H9 (cell line): ENCODE data around the gene PDE4A. TPM values are rescaled to one million over a fixed set of nuclear protein-coding genes. Genes with fewer than 3 reads are reported as not detected.

Experiments
- DNase-seq: peaks from one replicate; pipeline ENCODE4 v3.0.0-alpha.2; 2017
- H2AFZ ChIP-seq: one replicate; pipeline ENCODE4 v1.6.1; 2013; ENCODE audit warnings: mild to moderate bottlenecking, low read length, control low read depth, moderate library complexity
- H2AK5ac ChIP-seq: 2 replicates; pipeline ENCODE4 v1.6.1; 2013; ENCODE audit warnings: low read length, control low read depth, mixed read lengths; ENCODE audit not compliant: insufficient read length
- H2BK120ac ChIP-seq: one replicate; pipeline ENCODE4 v1.6.1; 2013; ENCODE audit warnings: low read depth, mild to moderate bottlenecking, low read length, control low read depth, inconsistent platforms; ENCODE audit not compliant: poor library complexity, severe bottlenecking
- H2BK12ac ChIP-seq: 2 replicates; pipeline ENCODE4 v1.6.1; 2013; ENCODE audit warnings: low read length, control low read depth, mixed read lengths, low read depth; ENCODE audit not compliant: insufficient read length
- H2BK15ac ChIP-seq: 2 replicates; pipeline ENCODE4 v1.6.1; 2013; ENCODE audit warnings: low read depth, low read length, control low read depth
- H2BK20ac ChIP-seq: one replicate; pipeline ENCODE4 v1.6.1; 2013; ENCODE audit warnings: low read depth, mild to moderate bottlenecking, low read length, control low read depth, inconsistent platforms; ENCODE audit not compliant: poor library complexity, severe bottlenecking
- H2BK5ac ChIP-seq: 2 replicates; pipeline ENCODE4 v1.6.1; 2013; ENCODE audit warnings: low read length, control low read depth, mixed read lengths; ENCODE audit not compliant: insufficient read length
- H3K14ac ChIP-seq: 2 replicates; pipeline ENCODE4 v1.6.1; 2013; ENCODE audit warnings: low read length, control low read depth; ENCODE audit not compliant: insufficient read depth
- H3K18ac ChIP-seq: 2 replicates; pipeline ENCODE4 v1.6.1; 2013; ENCODE audit warnings: low read depth, mild to moderate bottlenecking, mixed read lengths, low read length, control low read depth; ENCODE audit not compliant: insufficient read length
- H3K23ac ChIP-seq: 2 replicates; pipeline ENCODE4 v1.6.1; 2013; ENCODE audit warnings: low read length, control low read depth, mixed read lengths, low read depth; ENCODE audit not compliant: insufficient read length
- H3K23me2 ChIP-seq: 2 replicates; pipeline ENCODE4 v1.6.1; 2013; ENCODE audit warnings: low read depth, mild to moderate bottlenecking, mixed read lengths, low read length, control low read depth; ENCODE audit not compliant: insufficient read length, poor library complexity, severe bottlenecking
- H3K27ac ChIP-seq: 2 replicates; pipeline ENCODE4 v1.5.1; 2013; ENCODE audit warnings: low read length, control low read depth, mixed read lengths, low read depth; ENCODE audit not compliant: insufficient read length
- H3K27me3 ChIP-seq: 2 replicates; pipeline ENCODE4 v1.6.1; 2013; ENCODE audit warnings: low read length, control low read depth, inconsistent platforms; ENCODE audit not compliant: insufficient read depth
- H3K4ac ChIP-seq: 2 replicates; pipeline ENCODE4 v1.6.1; 2013; ENCODE audit warnings: low read depth, mild to moderate bottlenecking, control low read depth, inconsistent platforms, low read length, moderate library complexity
- H3K4me1 ChIP-seq: 2 replicates; pipeline ENCODE4 v1.6.1; 2013; ENCODE audit warnings: low read length, control low read depth, inconsistent platforms; ENCODE audit not compliant: insufficient read depth
- H3K4me2 ChIP-seq: 2 replicates; pipeline ENCODE4 v1.6.1; 2013; ENCODE audit warnings: low read length, control low read depth, mixed read lengths; ENCODE audit not compliant: insufficient read length, insufficient read depth
- H3K56ac ChIP-seq: 2 replicates; pipeline ENCODE4 v1.6.1; 2013; ENCODE audit warnings: low read depth, mild to moderate bottlenecking, mixed read lengths, low read length, control low read depth; ENCODE audit not compliant: insufficient read length
- H3K79me1 ChIP-seq: 2 replicates; pipeline ENCODE4 v1.6.1; 2013; ENCODE audit warnings: low read depth, mild to moderate bottlenecking, moderate library complexity, low read length, control low read depth, inconsistent platforms; ENCODE audit not compliant: insufficient read depth, poor library complexity, severe bottlenecking
- H3K79me2 ChIP-seq: 2 replicates; pipeline ENCODE4 v1.6.1; 2013; ENCODE audit warnings: low read length, control low read depth, inconsistent platforms; ENCODE audit not compliant: insufficient read depth
- H3K9ac ChIP-seq: 2 replicates; pipeline ENCODE4 v1.6.1; 2013; ENCODE audit warnings: low read length, control low read depth, mixed read lengths; ENCODE audit not compliant: insufficient read length; ENCODE audit errors: extremely low read depth
- H3K9me3 ChIP-seq: one replicate; pipeline ENCODE4 v1.6.1; 2013; ENCODE audit warnings: low read depth, low read length, inconsistent platforms; ENCODE audit not compliant: control insufficient read depth
- H3T11ph ChIP-seq: one replicate; pipeline ENCODE4 v1.6.1; 2013; ENCODE audit warnings: mild to moderate bottlenecking, low read length, control low read depth, inconsistent platforms
- H4K20me1 ChIP-seq: one replicate; pipeline ENCODE4 v1.6.1; 2013; ENCODE audit not compliant: control insufficient read depth, insufficient read length, insufficient read depth
- H4K5ac ChIP-seq: 2 replicates; pipeline ENCODE4 v1.6.1; 2013; ENCODE audit warnings: low read depth, mild to moderate bottlenecking, mixed read lengths, low read length, control low read depth; ENCODE audit not compliant: insufficient read length
- H4K8ac ChIP-seq: replicated peaks from 2 replicates; pipeline ENCODE4 v1.6.1; 2013; ENCODE audit warnings: low read length, control low read depth, mixed read lengths, low read depth; ENCODE audit not compliant: insufficient read length
- H4K91ac ChIP-seq: 2 replicates; pipeline ENCODE4 v1.6.1; 2013; ENCODE audit warnings: low read depth, mild to moderate bottlenecking, moderate library complexity, mixed read lengths, low read length, control low read depth; ENCODE audit not compliant: insufficient read length
- H3K27ac Mint-ChIP-seq, 3 experiments: 2 replicates in 2 of 3; 3 replicates in 1 of 3; pipeline ENCODE4 v1.8.0; 2020 to 2021; ENCODE audit warnings: mixed read lengths in 3 of 3, mild to moderate bottlenecking in 1 of 3, moderate library complexity in 1 of 3
- H3K27me3 Mint-ChIP-seq: 2 replicates; pipeline ENCODE4 v1.8.0; 2021; ENCODE audit warnings: low read depth, mild to moderate bottlenecking, moderate library complexity, mixed read lengths
- H3K36me3 Mint-ChIP-seq, 3 experiments: 2 replicates in 2 of 3; 3 replicates in 1 of 3; pipeline ENCODE4 v1.8.0; 2020 to 2021; ENCODE audit warnings: low read depth in 3 of 3, mixed read lengths in 3 of 3; ENCODE audit not compliant: insufficient read depth in 1 of 3
- H3K4me1 Mint-ChIP-seq, 2 experiments: 2 replicates each; pipeline ENCODE4 v1.8.0; 2020; ENCODE audit warnings: mixed read lengths in 2 of 2
- H3K4me3 Mint-ChIP-seq, 2 experiments: 2 replicates in 1 of 2; 3 replicates in 1 of 2; pipeline ENCODE4 v1.8.0; 2020 to 2021; ENCODE audit warnings: mild to moderate bottlenecking in 2 of 2, mixed read lengths in 2 of 2, moderate library complexity in 1 of 2
- H3K9me3 Mint-ChIP-seq, 2 experiments: 2 replicates in 1 of 2; 3 replicates in 1 of 2; pipeline ENCODE4 v1.8.0; 2020; ENCODE audit warnings: mild to moderate bottlenecking in 2 of 2, mixed read lengths in 2 of 2, moderate library complexity in 1 of 2
- CTCF ChIP-seq: fragments of 200-600 bp; sonication (generic); conservative IDR thresholded peaks from 3 replicates; pipeline ENCODE4 v1.8.0; 2021; ENCODE audit warnings: antibody characterized with exemption, mild to moderate bottlenecking
- WGBS: extraction: QIAGEN DNeasy Blood & Tissue Kit; methylation state at CpG from one replicate; pipeline ENCODE4 v1.1.7; 2013; ENCODE audit warnings: missing lambda C conversion rate, low lambda C conversion rate, mixed read lengths; ENCODE audit not compliant: insufficient read length; ENCODE audit errors: extremely low coverage; 5-methylcytosine and 5-hydroxymethylcytosine counted together
- total RNA-seq: library from RNA; stranded (reverse); gene quantifications from 2 replicates; pipeline ENCODE4 v1.2.1, GENCODE V29; 2021

The PDE4A gene
- total RNA-seq, 1 experiment from 2014 or later = 8.5 TPM

- Mint-ChIP-seq H3K4me3 (peak overlapping the region in 1 of 2 experiments; percentile 55; a peak in 3 of 5 replicates), H3K27ac (no peak overlapping the region; a peak in 1 of 7 replicates), H3K9me3 (no peaks in the 10 kb centered on the region; a peak in 1 of 5 replicates), H3K36me3 (peaks cover 7 to 10% (median 8%) of the 10 kb centered on the region in 3 experiments; a peak in 6 of 7 replicates), H3K4me1 (peaks cover 22 to 24% of the 10 kb centered on the region in 2 experiments), H3K27me3 (peaks cover 16% of the 10 kb centered on the region)
- no peak overlapping the region for H3K56ac ChIP-seq
- no peak overlapping the region for H3K9ac ChIP-seq
- peaks cover 19% of the 10 kb centered on the region for H3K23me2 ChIP-seq
- no peaks in the 10 kb centered on the region for H4K20me1 ChIP-seq
- no peak overlapping the region for H3K27ac ChIP-seq
- H3K23ac ChIP-seq = no peak overlapping the region
- peak; percentile 78 for DNase-seq
- H3K4me1 ChIP-seq = no peaks in the 10 kb centered on the region; the same call in 1 of the 2 replicates
- H3K14ac ChIP-seq = no peak overlapping the region
- no peak overlapping the region for H2AK5ac ChIP-seq
- no peak overlapping the region for H4K5ac ChIP-seq
- no peaks in the 10 kb centered on the region for H3K9me3 ChIP-seq
- H3K79me1 ChIP-seq = no peaks in the 10 kb centered on the region
- no peak overlapping the region for H2BK12ac ChIP-seq
- no peak overlapping the region for H4K91ac ChIP-seq
- no peak overlapping the region for H3T11ph ChIP-seq
- H3K4me2 ChIP-seq = peak overlapping the region; percentile 21
- H3K79me2 ChIP-seq = no peaks in the 10 kb centered on the region
- H2BK15ac ChIP-seq = no peak overlapping the region
- no peak overlapping the region for H4K8ac ChIP-seq
- WGBS = no CpG with 5 or more reads among the region's 107 CpGs
- H2BK120ac ChIP-seq = no peak overlapping the region
- H3K4ac ChIP-seq = no peak overlapping the region
- H2BK5ac ChIP-seq = no peak overlapping the region
- peaks cover 7% of the 10 kb centered on the region; the same call in 1 of the 2 replicates for H3K27me3 ChIP-seq
- H3K18ac ChIP-seq = no peak overlapping the region
- H2BK20ac ChIP-seq = no peak overlapping the region
- no peak overlapping the region for H2AFZ ChIP-seq
- TF ChIP-seq CTCF = no peak
Measured at GRCh38 chr19:10514211-10515145, 94.1 kb downstream of the PDE4A start.
